HT-29 (cell line): ENCODE results near the gene COL9A2. TPM values are rescaled to one million over a fixed set of nuclear protein-coding genes. Genes with fewer than 3 reads are reported as not detected.
A peak's percentile ranks its signal among the peaks of the same experiment; 100 is the strongest.

Source experiments
- DNase-seq: peaks from one replicate; pipeline ENCODE4 v3.0.0-alpha.2; 2015; ENCODE audit warnings: low spot score
- total RNA-seq: library from RNA; depleted of rRNA; stranded (reverse); fragments of >200 nt; shearing (Covaris generic); gene quantifications from 2 replicates; pipeline ENCODE4 v1.2.3, GENCODE V29; 2014

The COL9A2 gene
- total RNA-seq, 1 experiment from 2014 or later, result 0.25 TPM

DNA sequence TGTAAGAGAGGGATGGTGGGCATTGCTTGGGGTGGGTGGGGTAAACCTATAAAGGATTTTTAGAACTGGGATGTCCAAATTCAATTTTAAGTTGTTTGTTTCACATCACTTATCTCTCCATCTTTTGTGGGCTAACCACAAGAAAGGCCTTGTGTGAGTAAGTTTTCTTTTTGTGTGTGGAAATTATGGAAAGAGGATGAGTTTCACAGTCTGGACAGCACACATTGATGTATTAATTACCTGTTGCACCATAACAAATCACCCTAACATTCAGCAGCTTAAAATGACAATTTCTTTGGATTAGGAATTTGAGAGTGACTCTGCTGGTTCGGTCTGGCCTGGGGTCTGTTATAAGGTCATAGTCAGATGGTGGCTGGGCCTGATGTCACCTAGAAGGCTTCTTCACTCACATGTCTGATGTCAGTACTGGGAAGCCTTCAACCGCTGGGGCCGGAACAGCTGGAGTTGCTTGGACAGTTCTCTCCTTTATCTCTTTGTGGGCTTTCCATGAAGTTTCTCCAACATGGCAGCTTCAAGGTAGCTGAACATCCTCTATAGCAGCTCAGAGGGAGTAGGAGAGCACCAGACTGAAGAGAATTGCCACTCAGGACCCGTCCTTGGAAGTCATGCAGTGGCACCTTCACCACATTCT lies 2.0 kb upstream of the COL9A2 start:
- no peak for DNase-seq

DNA sequence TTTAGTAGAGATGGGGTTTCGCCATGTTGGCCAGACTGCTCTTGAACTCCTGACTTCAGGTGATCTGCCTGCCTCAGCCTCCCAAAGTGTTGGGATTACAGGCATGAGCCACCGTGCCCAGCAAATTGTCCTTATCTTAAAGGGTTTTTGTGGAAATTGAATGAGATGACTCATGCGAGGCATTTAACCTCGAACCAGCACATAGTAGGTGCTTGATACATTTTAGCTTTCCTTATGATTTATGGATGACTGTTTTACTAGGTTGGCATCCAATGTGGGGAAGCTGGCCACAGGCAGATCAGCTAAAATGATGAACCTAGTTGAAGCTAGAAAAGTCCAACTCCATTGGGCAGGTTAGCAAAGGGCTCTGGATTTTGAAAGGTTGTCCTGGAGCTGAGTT lies 1.4 kb upstream of the COL9A2 start:
- DNase-seq, result no peak

DNA sequence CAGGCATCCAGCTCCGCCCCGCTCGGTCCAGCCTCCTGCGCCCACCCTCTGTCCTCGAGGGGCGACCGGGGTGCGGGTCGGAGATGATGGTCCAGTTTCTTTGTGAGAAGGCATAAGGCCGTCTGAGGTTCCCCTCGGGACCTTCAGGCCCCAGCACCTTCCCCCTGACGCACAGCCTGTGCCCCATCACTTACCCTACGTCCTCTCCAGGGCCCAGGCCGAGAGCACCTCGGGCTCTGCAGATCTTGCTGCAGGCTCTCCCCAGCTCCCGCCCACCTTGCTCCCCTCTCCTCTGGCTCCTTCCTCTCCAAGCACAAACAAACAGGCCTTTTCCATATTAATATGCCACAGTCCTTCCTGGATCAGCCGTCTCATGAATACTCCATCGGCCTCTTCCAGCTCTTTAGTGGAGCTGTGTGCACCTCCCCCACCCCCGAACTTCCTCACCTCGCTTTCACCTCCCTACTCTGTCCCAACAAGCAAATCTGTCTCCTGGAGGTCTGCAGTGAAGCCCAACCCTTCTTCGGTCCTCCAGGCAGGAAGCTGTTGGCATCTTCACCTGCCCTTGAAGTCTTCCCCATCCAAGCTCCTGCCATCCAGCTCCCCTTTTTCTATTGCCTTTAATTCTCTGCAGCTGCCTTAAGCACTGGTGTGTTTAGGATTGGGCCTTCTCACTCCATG lies 448 bp upstream of the COL9A2 start:
- DNase-seq, result no peak

DNA sequence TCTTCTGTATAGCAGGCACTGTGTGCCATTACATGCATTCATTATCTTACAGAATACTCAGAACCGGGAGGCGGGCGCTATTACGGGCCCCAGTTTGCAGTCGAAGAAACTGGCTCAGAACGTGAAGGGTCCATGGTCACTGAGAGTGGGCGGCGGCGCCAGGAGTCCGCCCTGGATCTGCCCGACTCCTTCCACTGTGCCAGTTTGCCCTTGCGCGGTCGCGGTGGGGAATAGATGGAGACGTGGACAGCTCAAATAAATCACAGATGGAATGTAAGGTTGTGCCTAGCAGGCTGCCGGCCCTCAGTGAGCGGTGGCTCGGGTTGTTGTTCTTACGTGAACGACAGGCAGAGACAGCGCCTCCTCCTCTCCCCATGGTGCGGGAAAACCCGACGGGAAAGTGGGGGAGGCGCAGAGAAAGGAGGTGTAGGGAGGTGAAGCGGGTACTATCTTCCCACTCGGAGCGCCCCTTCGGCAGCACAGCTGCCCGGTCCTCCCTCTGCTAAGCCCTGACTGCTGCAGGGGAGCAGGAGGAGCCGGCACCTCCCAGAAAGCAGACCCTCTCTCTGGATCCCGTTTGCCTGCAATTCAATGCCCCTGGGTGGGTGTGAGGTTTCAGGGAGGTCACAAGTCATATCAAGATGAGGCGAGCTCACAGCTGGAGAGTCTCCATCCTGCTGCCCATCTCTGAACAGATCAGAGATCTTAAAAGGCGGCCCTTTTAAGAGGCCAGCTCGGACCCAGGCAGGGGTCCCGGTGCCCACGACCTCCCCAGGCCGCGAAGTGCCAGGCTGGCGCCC lies 1.1 kb downstream of the COL9A2 start:
- DNase-seq, result no peak

DNA sequence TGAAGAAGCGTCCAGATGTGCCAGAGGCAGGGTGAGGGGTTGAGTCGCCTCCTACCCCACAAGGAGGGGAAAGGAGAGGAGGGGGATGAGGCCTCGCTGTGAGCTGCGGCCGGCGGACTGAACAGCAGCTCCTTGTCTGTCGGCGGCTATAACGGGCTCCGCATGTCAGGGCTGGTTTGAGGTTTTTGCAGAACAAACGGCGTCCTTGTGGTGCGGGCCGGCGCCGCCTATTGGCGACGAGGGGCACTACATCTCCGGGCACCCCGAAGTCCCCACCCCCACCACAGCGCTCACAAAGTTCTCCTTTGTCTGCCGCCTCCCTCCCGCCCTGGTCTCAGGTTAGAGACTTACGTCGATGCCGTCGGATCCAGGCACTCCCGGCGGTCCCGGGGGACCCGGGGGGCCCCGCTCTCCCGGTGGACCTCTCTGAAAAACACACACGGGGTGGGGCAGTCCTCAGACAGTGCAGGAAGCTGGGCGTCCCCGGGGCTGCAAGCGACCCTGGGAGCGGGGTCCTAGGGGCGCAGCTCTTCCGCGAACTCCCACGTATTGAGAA lies 1.8 kb downstream of the COL9A2 start:
- peak; percentile 71 for DNase-seq

DNA sequence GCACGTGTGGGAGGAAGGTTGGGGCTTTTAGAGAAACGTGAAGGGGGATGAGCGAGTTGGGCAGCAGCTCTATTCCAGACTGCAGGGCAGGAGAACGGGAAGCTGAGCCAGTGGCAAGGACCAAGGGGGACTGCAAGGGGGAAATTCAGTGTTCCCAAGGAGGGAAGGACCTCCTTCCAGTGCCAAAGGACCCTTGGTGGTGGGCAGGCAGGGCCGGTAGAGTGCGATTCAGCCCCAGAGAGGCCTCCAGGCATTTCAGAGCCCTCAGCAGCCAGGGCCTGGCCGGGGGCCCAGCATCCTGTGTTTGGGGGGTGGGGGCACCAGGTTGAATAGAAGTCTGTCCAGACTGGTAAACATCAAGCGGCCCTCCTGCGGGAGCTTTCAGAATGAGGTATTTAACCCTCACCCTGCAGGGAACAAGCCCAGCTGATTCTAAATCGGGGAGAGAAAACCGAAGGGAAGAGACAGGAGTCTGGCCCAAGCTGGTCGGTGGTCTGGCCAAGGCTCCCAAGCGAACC lies 2.3 kb downstream of the COL9A2 start:
- DNase-seq, result no peak

DNA sequence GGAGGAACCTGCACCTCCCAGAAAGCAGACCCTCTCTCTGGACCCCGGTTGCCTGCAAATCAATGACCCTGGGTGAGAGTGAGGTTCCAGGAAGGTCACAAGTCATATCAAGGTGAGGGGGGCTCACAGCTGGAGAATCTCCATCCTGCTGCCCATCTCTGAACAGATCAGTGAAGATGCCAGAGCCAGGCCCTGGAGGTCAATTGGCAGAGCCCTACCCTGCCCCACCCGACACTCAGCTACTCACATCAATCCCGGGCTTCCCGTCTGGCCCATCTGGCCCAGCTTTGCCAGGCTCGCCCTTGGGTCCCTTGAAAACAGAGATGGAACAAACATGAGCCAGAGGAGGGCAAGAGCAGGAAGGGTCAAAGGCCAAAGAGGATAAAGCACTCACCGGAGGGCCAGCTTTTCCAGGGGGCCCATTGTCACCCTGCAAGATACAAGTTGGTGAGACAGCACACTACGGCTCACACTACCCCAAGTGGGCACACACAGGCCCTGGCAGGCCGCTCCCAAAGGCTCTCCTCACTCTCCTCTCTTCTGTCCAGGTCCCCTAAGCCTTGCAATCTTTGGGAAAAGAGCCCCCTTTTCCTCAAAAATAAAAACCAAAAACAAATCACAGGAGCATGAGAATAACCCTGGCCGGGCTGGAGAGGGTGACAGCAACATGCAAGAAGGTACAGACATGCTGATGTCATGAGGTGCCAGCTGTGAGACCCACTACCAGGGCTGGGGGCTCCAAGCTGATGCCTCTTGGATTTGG lies 2.9 kb downstream of the COL9A2 start:
- DNase-seq, result no peak

DNA sequence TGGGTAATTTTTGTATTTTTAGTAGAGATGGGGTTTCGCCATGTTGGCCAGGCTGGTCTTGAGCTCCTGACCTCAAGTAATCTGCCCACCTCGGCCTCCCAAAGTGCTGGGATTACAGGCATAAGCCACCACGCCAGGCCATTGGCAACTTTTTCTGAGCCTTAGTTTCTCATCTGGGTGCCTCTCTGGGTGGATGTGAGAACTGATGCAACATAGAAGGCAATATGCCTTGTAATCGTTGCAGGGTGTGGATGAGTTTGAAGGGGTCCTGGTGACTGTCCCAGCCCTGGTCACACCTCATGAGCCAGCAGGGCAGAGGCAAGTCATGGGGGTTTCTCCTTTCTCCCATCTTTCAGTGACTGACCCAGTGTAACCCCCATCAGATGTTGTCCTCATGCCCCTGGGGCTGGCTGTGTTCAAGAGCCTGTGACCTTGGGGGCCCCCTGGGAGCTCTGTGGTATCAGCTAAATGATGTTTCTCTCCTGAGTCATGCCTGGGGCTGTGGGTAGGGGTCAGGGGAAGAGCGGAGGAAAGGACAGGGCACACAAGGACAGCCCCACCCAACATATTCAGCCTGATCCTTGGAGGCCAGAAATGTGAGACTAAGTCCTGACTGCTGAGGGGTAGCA lies 3.6 kb downstream of the COL9A2 start:
- no peak for DNase-seq

DNA sequence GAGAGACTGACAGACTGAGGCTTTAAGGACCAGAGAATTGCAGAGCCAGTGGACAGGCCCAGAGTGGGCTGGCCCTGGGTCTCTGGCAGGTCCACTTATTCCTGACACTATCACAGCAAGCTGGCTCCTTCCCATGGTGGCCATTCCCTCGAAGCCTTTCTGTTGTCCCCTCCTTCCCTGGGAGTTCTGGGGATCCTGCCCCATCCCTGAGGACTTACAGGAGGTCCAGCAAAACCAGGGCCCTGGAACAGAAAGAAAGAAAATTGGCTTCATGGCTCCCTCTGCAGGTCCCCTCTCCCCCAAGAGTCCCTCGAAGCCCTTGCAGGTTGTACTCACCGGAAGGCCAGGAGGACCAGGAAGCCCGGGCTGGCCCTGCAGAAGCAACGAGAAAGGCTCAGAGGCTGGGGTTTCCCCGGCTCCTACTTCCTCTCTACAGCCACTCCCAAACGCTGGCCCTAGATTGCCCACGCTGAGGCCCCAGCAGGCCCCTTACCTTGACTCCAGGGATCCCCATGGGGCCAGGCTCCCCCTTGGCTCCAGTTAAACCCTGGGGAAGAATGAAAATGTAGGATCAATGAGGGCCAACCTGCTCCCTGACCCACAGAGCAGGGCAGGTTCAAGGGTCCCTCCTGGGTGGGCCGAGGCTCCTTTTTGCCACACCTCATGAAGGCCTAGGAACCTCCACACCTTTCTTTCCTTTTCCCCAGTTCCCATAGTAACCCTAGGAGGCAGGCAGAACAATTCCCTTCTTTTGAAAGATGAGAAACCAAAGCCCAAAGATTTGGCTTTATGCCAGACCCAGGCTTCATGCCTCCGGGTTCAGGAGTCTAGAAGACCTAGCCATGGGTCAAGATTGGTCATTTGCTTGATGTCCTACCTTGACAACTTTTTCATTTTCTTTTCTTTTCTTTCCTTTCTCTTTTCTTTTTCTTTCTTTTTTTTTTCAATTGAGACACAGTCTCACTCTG lies 4.6 kb downstream of the COL9A2 start:
- no peak for DNase-seq

DNA sequence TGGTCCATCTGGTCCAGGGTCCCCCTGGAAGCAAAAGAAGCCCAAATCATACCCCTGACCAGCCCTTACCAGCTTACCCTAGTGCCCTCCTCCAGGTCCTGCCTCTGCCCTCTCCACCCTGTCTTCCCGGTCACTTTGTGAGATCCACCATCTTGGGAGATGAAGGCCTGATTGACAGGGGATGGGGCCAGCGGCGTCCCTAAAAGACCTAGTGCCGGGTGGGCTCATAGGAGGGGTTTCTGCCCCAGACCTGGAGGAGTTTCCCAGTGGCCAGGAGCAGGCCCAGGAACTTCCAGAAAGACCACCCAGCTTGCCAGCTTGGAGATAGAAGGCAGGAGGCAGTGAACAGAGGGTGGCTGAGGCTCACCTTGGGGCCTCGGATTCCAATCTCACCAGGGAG lies 5.4 kb downstream of the COL9A2 start:
- no peak for DNase-seq

DNA sequence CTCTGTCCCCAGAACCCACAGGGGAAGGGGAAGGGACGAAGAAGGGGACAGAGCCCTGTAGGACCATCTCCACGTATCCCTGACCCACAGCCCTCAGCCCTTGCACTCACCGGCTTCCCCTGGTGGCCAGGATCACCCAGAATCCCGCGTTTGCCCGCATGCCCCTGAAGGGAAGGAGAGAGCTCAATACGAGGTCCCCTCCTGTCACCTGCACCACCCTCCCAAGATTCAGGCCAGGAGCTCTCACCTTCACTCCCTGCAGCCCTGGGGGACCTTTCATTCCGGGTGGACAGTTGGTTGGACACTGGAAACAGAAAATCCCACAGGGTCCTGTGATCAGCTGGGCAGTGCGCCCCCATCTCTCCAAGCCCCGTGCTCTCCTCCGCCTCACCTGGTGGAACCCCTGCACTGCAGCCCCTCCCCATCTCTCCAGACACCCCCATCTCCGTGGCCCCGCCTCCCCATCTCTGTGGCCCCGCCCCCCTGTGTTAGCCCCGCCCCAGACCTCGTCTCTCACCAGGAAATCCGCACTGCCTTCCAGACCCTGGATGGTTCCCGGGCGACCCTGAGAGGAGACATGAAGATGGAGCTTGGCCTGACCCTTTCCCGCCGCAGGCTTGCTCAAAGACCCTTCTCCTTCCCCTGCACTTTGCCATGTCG lies 6.0 kb downstream of the COL9A2 start:
- DNase-seq, result no peak

DNA sequence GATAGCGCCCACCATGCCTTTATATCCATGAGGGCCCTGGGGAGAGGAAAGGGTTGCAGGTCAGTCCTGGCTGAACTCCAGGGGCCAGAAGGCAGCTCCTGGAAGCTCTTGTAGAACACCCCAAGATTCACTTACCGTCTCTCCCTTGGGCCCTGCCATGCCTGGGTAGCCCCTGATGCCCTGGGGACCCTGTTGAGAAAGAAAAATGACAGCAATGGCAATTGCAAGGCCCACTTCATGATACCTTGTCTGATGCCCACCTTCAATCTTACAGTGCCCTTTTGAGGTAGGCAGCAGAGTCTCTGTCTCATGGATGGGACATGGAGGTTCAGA lies 7.0 kb downstream of the COL9A2 start:
- no peak for DNase-seq

DNA sequence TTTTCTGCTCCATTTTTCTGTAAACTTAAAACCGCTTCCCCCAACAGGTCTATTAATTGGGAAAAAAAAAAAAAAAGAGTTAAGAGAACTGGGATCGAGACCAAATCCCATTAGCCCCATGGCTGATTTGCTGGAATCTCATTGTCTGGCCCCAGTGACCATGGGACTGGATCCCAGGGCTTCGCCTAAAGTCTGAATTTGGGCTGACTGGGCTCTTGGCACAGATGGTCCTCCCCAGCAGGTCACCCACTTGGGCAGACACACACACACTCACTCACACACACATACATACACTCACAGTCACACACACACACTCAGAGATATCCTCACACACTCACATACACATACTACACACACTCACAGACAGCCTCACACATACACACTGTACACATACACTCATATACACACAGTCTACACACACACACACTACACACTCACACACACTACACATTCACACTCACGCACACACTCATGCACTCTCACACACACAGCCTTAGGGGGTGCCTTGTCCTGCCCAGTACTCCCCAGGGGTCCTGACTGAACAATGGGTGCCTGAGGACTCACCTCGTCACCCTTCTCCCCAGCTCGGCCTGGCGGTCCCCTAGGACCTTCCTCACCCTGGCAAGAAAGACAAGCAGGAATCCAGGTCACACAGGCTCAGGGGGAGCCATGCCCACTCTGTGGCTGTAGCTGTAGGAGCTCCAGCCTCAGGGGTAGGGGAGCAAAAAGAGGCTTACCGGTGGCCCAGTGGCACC lies 7.5 kb downstream of the COL9A2 start:
- no peak for DNase-seq

DNA sequence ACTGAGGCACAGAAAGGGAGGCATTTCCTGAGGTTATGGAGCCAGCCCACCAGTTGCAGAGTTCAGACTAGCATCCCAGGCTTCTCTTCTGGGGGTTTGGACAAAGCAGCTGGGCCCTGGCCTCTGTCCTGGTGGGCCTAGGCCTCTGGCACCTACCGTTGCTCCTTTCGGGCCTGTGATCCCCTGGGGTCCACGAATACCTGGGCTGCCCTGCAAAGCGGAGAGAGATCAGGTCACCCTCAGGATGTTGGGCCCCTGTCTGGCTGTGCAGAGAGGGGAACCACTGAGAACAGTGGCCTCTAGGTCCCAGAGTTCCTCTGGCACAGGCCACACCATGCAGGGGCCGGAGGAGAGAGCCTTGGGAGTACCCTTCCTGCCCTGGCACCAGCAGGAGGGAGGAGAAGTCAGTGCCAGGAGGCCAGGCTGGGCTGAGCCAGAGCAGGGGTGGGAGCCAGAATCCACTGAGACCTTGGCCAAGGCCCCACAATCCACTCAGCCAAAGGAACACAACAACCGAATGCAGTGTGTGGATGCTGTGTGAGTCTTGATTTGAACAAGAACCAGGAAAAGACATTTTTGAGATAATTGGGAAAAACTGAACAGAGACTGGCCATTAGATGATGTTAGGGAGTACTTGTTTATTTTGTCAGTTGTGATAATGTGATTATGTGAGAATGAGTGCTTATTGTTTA lies 8.9 kb downstream of the COL9A2 start:
- DNase-seq, result no peak

DNA sequence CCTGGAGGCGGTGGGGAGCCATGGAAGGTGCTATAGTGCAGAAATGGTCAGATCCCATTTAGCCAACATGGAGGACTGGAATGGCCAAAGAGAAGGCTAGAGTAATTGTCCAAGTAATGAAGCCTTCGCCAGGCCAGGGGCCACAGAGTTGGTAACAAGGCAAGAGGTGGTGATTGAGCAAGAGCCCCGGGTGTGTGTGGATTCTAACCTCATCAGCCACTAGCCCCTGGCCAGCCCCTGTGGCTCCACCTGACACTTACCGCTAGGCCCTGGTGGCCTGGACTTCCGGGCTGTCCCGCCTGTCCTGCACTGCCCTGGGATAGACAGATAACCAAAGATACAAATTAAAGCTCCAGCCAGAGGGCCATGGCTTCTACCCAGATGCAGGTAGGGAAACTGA lies 9.9 kb downstream of the COL9A2 start:
- DNase-seq, result no peak

DNA sequence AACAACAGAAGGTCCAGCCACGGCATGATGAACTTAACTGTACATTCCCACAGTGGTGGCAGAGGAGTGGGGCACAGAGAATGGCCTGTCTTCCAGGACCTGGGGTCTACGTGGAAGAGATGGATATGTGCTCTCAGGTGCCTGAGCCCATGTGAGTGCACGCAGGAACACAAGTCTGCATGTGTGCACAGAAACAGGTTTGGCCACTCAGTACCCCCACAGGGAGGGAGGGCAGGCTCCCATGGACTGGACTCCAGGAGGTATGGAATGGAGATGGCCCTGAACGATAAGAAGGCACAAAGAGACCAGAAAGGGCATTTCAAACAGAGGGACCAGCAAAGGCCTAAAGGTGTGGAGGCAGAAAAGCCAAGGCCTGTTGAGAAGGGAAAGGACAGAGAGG lies 10.8 kb downstream of the COL9A2 start:
- DNase-seq, result no peak

DNA sequence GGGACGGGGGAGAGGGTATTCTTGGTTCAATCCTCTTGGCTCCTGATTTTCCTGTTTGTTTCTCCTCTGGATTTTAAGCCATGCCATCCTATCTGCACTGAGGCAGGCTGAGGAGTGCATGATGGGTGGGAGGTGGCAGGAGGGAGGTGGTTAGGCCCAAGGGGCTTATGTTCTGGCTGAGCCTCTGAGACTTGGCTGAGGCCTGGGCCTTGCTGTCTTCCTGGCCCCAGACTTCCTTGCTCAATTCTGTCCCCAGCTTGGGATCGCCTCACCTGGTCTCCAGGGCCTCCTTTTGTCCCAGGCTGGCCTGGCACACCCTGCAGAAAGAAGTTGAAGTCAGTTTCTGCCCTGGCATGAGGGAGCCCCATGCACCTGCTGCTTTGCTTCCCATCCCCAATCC lies 11.2 kb downstream of the COL9A2 start:
- no peak for DNase-seq

DNA sequence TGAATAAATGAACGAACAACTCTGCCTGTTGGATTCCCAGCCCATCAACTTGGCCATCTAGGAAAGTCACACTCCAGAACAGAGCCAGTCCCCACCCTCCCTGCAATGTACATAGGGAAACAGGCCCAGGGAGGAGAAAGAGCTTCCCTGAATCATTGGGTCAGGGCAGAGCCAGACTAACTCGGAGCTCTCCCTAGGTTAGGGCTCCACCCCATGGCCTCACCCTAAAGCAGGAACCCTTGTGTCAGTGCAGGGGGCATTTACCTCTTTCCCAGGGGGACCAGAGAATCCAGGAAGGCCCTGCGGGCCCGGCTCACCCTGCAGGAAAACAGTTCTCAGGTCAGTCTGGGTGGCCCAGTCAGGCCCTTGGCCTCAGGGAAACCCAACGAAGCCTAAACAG lies 11.6 kb downstream of the COL9A2 start:
- DNase-seq, result no peak
